K562 (cell line): ENCODE data around the gene TP53BP2. TPM values are rescaled to one million over a fixed set of nuclear protein-coding genes. Genes with fewer than 3 reads are reported as not detected.
A peak's percentile ranks its signal among the peaks of the same experiment; 100 is the strongest.

Experiments
- BRF2 ChIP-seq: IDR thresholded peaks from 3 replicates; pipeline ENCODE4 v1.6.1; 2011; ENCODE audit warnings: borderline replicate concordance, mild to moderate bottlenecking; ENCODE audit not compliant: insufficient read length, insufficient read depth
- CBX2 ChIP-seq: fragments of 200-600 bp; sonication (generic); IDR thresholded peaks from one replicate; pipeline ENCODE4 v1.6.1; 2012; ENCODE audit warnings: mild to moderate bottlenecking, low read length, inconsistent platforms; ENCODE audit not compliant: insufficient read depth, poor library complexity, severe bottlenecking
- CHCHD3 ChIP-seq: fragments of 250-450 bp; sonication (Bioruptor Pico); IDR thresholded peaks from 2 replicates; pipeline ENCODE4 v2.1.2; 2022; ENCODE audit warnings: mild to moderate bottlenecking
- GTF2E2 ChIP-seq: fragments of 200-800 bp; sonication (Bioruptor generic); IDR thresholded peaks from 2 replicates; pipeline ENCODE4 v1.6.1; 2016; ENCODE audit warnings: missing genetic modification characterization, missing compliant biosample characterization
- HDAC2 ChIP-seq: fragments of 450-650 bp; IDR thresholded peaks from 2 replicates; pipeline ENCODE4 v1.6.1; 2016; ENCODE audit warnings: mild to moderate bottlenecking
- JUND ChIP-seq, 2 experiments: IDR thresholded peaks; 2 replicates in 1 of 2; 3 replicates in 1 of 2; pipeline ENCODE4 v1.6.1; 2011; ENCODE audit warnings: borderline replicate concordance in 2 of 2, low read depth in 2 of 2, low read length in 2 of 2, improper control_type of control experiment in 1 of 2, missing biosample characterization in 1 of 2, missing genetic modification characterization in 1 of 2, missing genetic modification reagents in 1 of 2
- LARP7 ChIP-seq: fragments of 450-650 bp; IDR thresholded peaks from 2 replicates; pipeline ENCODE4 v1.6.1; 2016
- MAFK ChIP-seq: IDR thresholded peaks from 2 replicates; pipeline ENCODE4 v1.6.1; 2011; ENCODE audit warnings: low read length, improper control_type of control experiment
- MBD2 ChIP-seq: sonication (generic); IDR thresholded peaks from 2 replicates; pipeline ENCODE4 v1.6.1; 2016; ENCODE audit warnings: low read depth, borderline replicate concordance
- MCM5 ChIP-seq: fragments of 450-650 bp; IDR thresholded peaks from 2 replicates; pipeline ENCODE4 v1.6.1; 2016; ENCODE audit warnings: low read depth
- MED1 ChIP-seq: sonication (generic); formaldehyde crosslinking; IDR thresholded peaks from 2 replicates; pipeline ENCODE4 v1.8.1; 2023; ENCODE audit warnings: missing genetic modification reagents, borderline replicate concordance
- NFE2 ChIP-seq: IDR thresholded peaks from 2 replicates; pipeline ENCODE4 v1.6.1; 2014; ENCODE audit warnings: antibody characterized with exemption, low read depth
- PHF8 ChIP-seq: fragments of 200-600 bp; sonication (generic); IDR thresholded peaks from 2 replicates; pipeline ENCODE4 v1.6.1; 2012; ENCODE audit warnings: mixed run types, mild to moderate bottlenecking, inconsistent platforms, low read length, moderate library complexity, borderline replicate concordance
- RB1 ChIP-seq: fragments of 450-650 bp; IDR thresholded peaks from 2 replicates; pipeline ENCODE4 v1.6.1; 2017; ENCODE audit warnings: low read depth, mild to moderate bottlenecking
- REST ChIP-seq, 2 experiments: fragments of 450-650 bp; formaldehyde crosslinking in 1 of 2; IDR thresholded peaks; 2 replicates each; pipeline versions ENCODE4 v1.4.0 to v1.6.1; 2014 to 2020; ENCODE audit warnings: mild to moderate bottlenecking in 2 of 2, borderline replicate concordance in 1 of 2, low read depth in 1 of 2
- YBX1 ChIP-seq: fragments of 450-650 bp; IDR thresholded peaks from 2 replicates; pipeline ENCODE4 v1.7.1; 2016; ENCODE audit warnings: mild to moderate bottlenecking
- ZBTB12 ChIP-seq: fragments of 250-450 bp; sonication (Bioruptor Pico); IDR thresholded peaks from 2 replicates; pipeline ENCODE4 v1.4.0; 2020
- ZNF175 ChIP-seq: fragments of 200-800 bp; sonication (Bioruptor generic); IDR thresholded peaks from 2 replicates; pipeline ENCODE4 v1.6.1; 2016; ENCODE audit warnings: low read depth, mild to moderate bottlenecking, missing genetic modification characterization, missing compliant biosample characterization
- ZNF41 ChIP-seq: fragments of 250-450 bp; sonication (Bioruptor Pico); conservative IDR thresholded peaks from 2 replicates; pipeline ENCODE4 v1.4.0; 2020; ENCODE audit warnings: mild to moderate bottlenecking
- ZNF77 ChIP-seq: fragments of 250-450 bp; sonication (Bioruptor Pico); IDR thresholded peaks from 2 replicates; pipeline ENCODE4 v1.5.0; 2020
- polyA plus RNA-seq, 8 experiments: library from polyadenylated mRNA; depleted of rRNA in 4 of 8; stranded (reverse) in 5 of 8; unstranded in 3 of 8; fragments of >200 nt; fragmentation: Nextera tagmentation in 2 of 8; fragmentation: Illumina TruSeq in 1 of 8; extraction: Ambion mirVana in 2 of 8; extraction: Trizol in 1 of 8; gene quantifications; 2 replicates each; pipeline versions ENCODE4 v1.2.1 to v1.2.3, GENCODE V29; 2011 to 2014; ENCODE audit warnings: inconsistent platforms in 1 of 8, missing spikeins in 1 of 8
- total RNA-seq, 7 experiments: library from RNA; depleted of rRNA in 6 of 7; stranded (reverse); fragments of >200 nt in 6 of 7; fragmentation: Illumina TruSeq in 2 of 7; extraction: Trizol in 2 of 7; gene quantifications; 2 replicates each; pipeline versions ENCODE4 v1.2.1 to v1.2.3, GENCODE V29; 2011 to 2021; ENCODE audit warnings: low replicate concordance in 1 of 7

Gene TP53BP2
- total and polyA plus RNA-seq, 9 of the 15 experiments (the other 6 are each of a cell fraction or from before 2014, with no cell fraction given) = 17.0 to 69.6 (median 40.1) TPM

- TF ChIP-seq ZBTB12 (CRISPR knock-in tag) (no peak), YBX1 (no peak), CBX2 (no peak), BRF2 (no peak), MBD2 (no peak), PHF8 (no peak), CHCHD3 (CRISPR knock-in tag) (no peak), LARP7 (no peak), MED1 (no peak), ZNF41 (0 out of 2 replicates have a peak, but pooled peaks have one; percentile 13), JUND (IDR thresholded peaks at IDR 0.05; ENCODE audit: borderline replicate concordance, low read depth, low read length) (peak; percentile 79), JUND (tag; IDR thresholded peaks at IDR 0.05; ENCODE audit: borderline replicate concordance, low read depth, low read length) (no peak), NFE2 (peak; percentile 26; the same call in 1 of the 2 replicates), MAFK (peak; percentile 69; the same call in 1 of the 2 replicates), ZNF175 (CRISPR knock-in tag) (peak; percentile 75; the same call in 1 of the 2 replicates), REST (IDR thresholded peaks at IDR 0.05; ENCODE audit: borderline replicate concordance) (no peak; the same call in 1 of the 2 replicates), REST (CRISPR knock-in tag; IDR thresholded peaks at IDR 0.05; ENCODE audit: low read depth) (no peak), GTF2E2 (tag) (no peak), ZNF77 (CRISPR knock-in tag) (no peak), MCM5 (no peak), HDAC2 (peak; percentile 65), RB1 (no peak)
Measured at GRCh38 chr1:223873044-223873443, 27.3 kb upstream of the TP53BP2 start (continued).
